Panc1 (cell line): Measurements from ENCODE around the gene MATN1. TPM values are rescaled to one million over a fixed set of nuclear protein-coding genes. Genes with fewer than 3 reads are reported as not detected.

Experiments used
- ATAC-seq: fragments of 200-7000 bp; cut with Tn5 transposase; 2 replicates; pipeline ENCODE4 v1.9.1; 2020; ENCODE audit warnings: mild to moderate bottlenecking, moderate library complexity
- BruUV-seq: library from RNA; stranded (reverse); fragments of 400-500 nt; replicated peaks from 2 replicates; lab custom pipeline; 2021; lab: Mats Ljungman, UMichigan
- CTCF ChIA-PET: fragments of 300-600 bp; sonication (Branson Sonifier 250); formaldehyde crosslinking; loops from one replicate; lab custom pipeline; 2022; ENCODE audit warnings: antibody characterized with exemption; lab: Charles Lee
- POLR2A ChIA-PET: fragments of 300-600 bp; sonication (Branson Sonifier 250); formaldehyde crosslinking; loops from one replicate; lab custom pipeline; 2022; ENCODE audit warnings: antibody characterized with exemption; lab: Charles Lee
- DNase-seq: peaks from one replicate; pipeline ENCODE4 v3.0.0-alpha.2; 2010; ENCODE audit warnings: low read depth, low spot score
- H3K27ac ChIP-seq: 2 replicates; pipeline ENCODE4 v1.5.1; 2011; ENCODE audit warnings: mild to moderate bottlenecking, low read length, inconsistent platforms
- H3K27me3 ChIP-seq: fragments of 200-500 bp; sonication (Bioruptor generic); 2 replicates; pipeline ENCODE4 v1.6.0; 2014; ENCODE audit warnings: low read length, inconsistent platforms; ENCODE audit not compliant: control insufficient read depth, insufficient read depth
- H3K36me3 ChIP-seq: fragments of 200-500 bp; sonication (Bioruptor generic); 2 replicates; pipeline ENCODE4 v1.5.1; 2014; ENCODE audit warnings: inconsistent platforms, mild to moderate bottlenecking, low read length, moderate library complexity; ENCODE audit not compliant: control insufficient read depth, insufficient read depth
- H3K4me1 ChIP-seq: 2 replicates; pipeline ENCODE4 v1.5.1; 2011; ENCODE audit warnings: inconsistent platforms, mild to moderate bottlenecking, low read length, moderate library complexity; ENCODE audit not compliant: control insufficient read depth, insufficient read depth
- H3K4me3 ChIP-seq, 2 experiments: 2 replicates each; pipeline ENCODE4 v1.5.1; 2011 to 2012; ENCODE audit warnings: low read depth in 2 of 2, low read length in 2 of 2, mild to moderate bottlenecking in 2 of 2, inconsistent platforms in 1 of 2, moderate library complexity in 1 of 2
- H3K9me3 ChIP-seq: fragments of 200-500 bp; sonication (Bioruptor generic); 2 replicates; pipeline ENCODE4 v1.5.1; 2014; ENCODE audit warnings: low read depth, mild to moderate bottlenecking, inconsistent platforms, low read length, moderate library complexity; ENCODE audit not compliant: control insufficient read depth, insufficient read depth
- POLR2AphosphoS5 ChIP-seq: IDR thresholded peaks from 2 replicates; pipeline ENCODE4 v1.6.1; 2012; ENCODE audit warnings: mild to moderate bottlenecking, low read depth, low read length, moderate library complexity
- REST ChIP-seq, 2 experiments: IDR thresholded peaks; 2 replicates each; pipeline ENCODE4 v1.6.1; 2011 to 2012; ENCODE audit warnings: low read depth in 2 of 2, control low read depth in 1 of 2, low read length in 1 of 2, mild to moderate bottlenecking in 1 of 2, moderate library complexity in 1 of 2; ENCODE audit not compliant: insufficient read depth in 1 of 2
- SIN3A ChIP-seq: IDR thresholded peaks from 2 replicates; pipeline ENCODE4 v1.6.1; 2012; ENCODE audit warnings: low read depth, mild to moderate bottlenecking, low read length, moderate library complexity, borderline replicate concordance; ENCODE audit not compliant: insufficient read depth
- TCF7L2 ChIP-seq: IDR thresholded peaks from 2 replicates; pipeline ENCODE4 v1.6.1; 2011; ENCODE audit warnings: mild to moderate bottlenecking, low read depth, low read length, inconsistent platforms
- in situ Hi-C: cut with HindIII; loops from 2 replicates; pipeline ENCODE4 v1.10.0; 2016; ENCODE audit warnings: low sequenced_read_pairs, low pct_unique_long_range_greater_than_20kb
- intact Hi-C: fragments of 100-400 bp; cut with micrococcal nuclease; formaldehyde crosslinking; loops from one replicate; pipeline ENCODE4 v1.10.0; 2022; ENCODE audit not compliant: unreplicated experiment
- total RNA-seq: library from RNA; stranded (reverse); gene quantifications from one replicate; pipeline ENCODE4 v1.2.1, GENCODE V29; 2021; ENCODE audit not compliant: unreplicated experiment
- TF ChIP-seq, protein P1 (sequence below): fragments of 450-650 bp; IDR thresholded peaks from 2 replicates; pipeline ENCODE4 v1.5.1; 2017; ENCODE audit warnings: mild to moderate bottlenecking

Gene MATN1
- total RNA-seq, 1 experiment from 2014 or later: 0.59 TPM

GRCh38 chr1:30764396-30764795 is 41.0 kb upstream of the MATN1 start:
- ATAC-seq (no peak), DNase-seq (no peak)
- no peaks in the 10 kb centered on the region for H3K36me3 ChIP-seq
- POLR2A ChIA-PET: no interaction called here
- H3K9me3 ChIP-seq: no peaks in the 10 kb centered on the region
- in situ Hi-C loops: no loop called here
- CTCF ChIA-PET: no interaction called here
- H3K4me1 ChIP-seq: peaks cover 6% of the 10 kb centered on the region; the same call in 1 of the 2 replicates
- H3K4me3 ChIP-seq: no peak overlapping the region
- H3K27ac ChIP-seq: no peak overlapping the region
- TF ChIP-seq TCF7L2 (no peak), REST (IDR thresholded peaks at IDR 0.05; ENCODE audit: insufficient read depth in 1 of 2, low read depth in 2 of 2, low read length in 1 of 2) (no peak), SIN3A (no peak), POLR2AphosphoS5 (no peak)
- TF ChIP-seq, protein P1, sequence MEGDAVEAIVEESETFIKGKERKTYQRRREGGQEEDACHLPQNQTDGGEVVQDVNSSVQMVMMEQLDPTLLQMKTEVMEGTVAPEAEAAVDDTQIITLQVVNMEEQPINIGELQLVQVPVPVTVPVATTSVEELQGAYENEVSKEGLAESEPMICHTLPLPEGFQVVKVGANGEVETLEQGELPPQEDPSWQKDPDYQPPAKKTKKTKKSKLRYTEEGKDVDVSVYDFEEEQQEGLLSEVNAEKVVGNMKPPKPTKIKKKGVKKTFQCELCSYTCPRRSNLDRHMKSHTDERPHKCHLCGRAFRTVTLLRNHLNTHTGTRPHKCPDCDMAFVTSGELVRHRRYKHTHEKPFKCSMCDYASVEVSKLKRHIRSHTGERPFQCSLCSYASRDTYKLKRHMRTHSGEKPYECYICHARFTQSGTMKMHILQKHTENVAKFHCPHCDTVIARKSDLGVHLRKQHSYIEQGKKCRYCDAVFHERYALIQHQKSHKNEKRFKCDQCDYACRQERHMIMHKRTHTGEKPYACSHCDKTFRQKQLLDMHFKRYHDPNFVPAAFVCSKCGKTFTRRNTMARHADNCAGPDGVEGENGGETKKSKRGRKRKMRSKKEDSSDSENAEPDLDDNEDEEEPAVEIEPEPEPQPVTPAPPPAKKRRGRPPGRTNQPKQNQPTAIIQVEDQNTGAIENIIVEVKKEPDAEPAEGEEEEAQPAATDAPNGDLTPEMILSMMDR: no peak
- H3K27me3 ChIP-seq: no peaks in the 10 kb centered on the region
- no TSS peak for BruUV-seq
- intact Hi-C loops: no loop called here

DNA sequence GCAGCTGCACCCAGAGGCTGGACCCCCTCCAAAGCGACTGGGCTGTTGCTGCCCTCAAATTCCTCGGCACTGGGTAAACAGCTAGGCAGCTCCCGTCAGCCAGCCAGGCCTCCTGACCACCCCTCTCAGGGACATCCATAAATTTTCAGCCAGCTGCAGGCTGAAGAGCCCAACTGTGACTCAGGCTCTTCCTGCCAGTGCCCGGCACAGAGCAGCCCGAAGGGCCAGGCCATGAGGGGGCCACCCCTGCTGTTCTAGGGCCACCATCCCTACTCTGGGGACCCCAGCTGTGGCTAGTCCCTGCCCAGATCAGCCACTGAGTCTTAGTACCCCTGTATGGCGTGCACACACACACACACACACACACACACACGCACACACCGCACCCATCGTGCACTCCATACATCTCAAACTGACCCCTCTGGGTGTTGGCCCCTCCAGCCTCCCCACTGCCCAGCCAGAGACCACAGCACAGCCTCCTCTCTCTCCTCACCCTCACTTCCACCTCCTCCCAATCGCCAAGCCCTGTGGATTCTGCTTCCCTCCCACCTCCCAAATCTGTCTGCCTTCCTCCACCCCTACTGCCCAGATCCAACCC is 40.4 kb upstream of the MATN1 start:
- H3K4me1 ChIP-seq: peaks cover 6% of the 10 kb centered on the region; the same call in 1 of the 2 replicates
- ChIA-PET CTCF (no interaction called here), POLR2A (no interaction called here)
- H3K27me3 ChIP-seq: no peaks in the 10 kb centered on the region
- TF ChIP-seq POLR2AphosphoS5: no peak
- no peak for TF ChIP-seq TCF7L2
- TF ChIP-seq SIN3A: no peak
- TF ChIP-seq, protein P1: no peak
- no peak for TF ChIP-seq REST (IDR thresholded peaks at IDR 0.05; ENCODE audit: insufficient read depth in 1 of 2, low read depth in 2 of 2, low read length in 1 of 2)
- ATAC-seq (no peak), DNase-seq (no peak)
- H3K4me3 ChIP-seq: no peak overlapping the region
- no TSS peak for BruUV-seq
- H3K9me3 ChIP-seq: no peaks in the 10 kb centered on the region
- H3K27ac ChIP-seq: no peak overlapping the region
- H3K36me3 ChIP-seq: no peaks in the 10 kb centered on the region
- intact Hi-C loops: no loop called here
- in situ Hi-C loops: no loop called here
